HG02763 (cell line): ENCODE measurements around the gene RAB6B.

Experiments
- ATAC-seq: cut with Tn5 transposase; IDR thresholded peaks from one replicate; pipeline ENCODE4 v1.9.1; 2021; ENCODE audit warnings: mild to moderate bottlenecking, moderate library complexity; ENCODE audit not compliant: unreplicated experiment

The RAB6B gene

DNA sequence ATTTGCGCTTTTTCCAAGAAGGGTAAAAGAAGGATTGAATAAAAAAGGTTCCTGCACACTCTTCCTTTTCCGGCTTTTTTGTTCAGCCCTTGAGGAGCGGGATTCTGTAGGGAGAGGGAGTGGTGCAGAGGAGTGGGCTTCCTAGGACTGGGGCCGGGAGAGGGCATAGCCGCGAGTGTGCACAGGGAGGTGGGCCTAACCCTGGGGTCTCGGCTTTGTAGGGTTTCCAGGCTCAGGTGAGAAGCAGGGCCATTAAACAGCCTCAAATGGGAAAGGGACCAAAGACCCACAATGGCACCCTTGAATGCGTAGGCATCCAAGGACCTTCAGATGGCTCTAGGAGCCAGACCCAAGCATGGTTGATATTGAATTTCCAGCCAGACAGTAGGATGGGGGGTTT, 35.4 kb upstream of the RAB6B start:
- no peak for ATAC-seq

DNA sequence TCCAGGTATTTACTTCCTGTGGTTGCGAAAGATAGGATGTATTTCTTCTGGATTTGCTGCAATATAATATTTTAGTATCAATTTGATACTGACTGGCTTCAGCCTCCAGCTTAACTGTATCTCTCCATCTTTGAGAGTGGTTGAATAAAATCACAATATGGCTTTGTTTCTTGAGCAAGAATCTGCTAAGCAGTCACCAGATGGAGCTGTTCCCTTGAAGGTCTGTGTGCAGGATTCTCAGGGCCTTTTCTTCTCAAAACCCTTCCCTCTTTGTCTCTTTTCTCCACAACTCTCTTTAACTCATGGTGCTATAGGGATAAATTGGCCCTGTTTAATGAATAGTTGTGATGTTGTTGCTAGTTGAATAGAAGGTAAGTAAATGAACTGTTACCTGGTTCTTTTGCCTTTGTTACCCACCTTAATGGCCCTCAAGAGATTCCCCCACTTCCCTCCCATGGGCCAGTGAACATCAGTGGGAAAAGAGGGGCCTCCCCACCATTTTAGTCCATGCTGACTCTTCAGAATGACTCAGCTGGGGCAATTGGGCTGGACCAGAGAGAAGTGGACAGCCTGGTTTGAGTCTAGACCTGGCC, 34.8 kb upstream of the RAB6B start:
- ATAC-seq, result no peak

DNA sequence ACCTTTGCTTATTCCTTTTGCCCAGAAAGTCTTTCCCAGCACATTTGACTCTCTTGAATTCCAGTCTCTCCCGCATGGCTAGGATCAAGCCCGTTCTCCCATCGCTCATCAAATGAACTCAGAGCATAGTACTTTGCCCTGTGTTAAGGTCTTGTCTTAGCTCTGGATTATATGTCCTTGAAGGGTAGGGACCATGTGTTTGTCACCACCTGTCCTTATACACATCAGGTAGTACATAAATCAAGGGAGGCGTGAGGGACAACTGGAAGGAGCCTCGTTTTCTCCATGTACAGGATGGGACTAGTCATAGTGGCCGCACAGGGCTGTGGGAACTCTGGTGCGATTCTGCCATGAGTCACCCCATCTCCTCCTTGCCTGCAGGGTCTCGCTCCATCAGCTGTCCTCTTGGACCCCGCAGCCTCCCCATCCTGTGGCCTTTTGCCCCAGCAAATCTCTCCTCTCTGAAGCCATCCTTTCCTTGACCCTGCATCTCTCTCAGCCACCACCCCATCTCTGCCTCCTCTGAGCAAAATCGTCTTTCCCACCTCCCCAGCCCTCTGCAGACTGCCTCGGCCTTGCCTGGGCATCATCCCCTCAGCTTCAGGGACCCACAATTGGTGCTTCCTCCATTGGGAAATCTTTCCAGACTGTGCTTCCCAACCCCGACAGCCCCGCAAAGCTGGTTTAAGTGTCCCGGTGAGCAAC, 33.4 kb upstream of the RAB6B start:
- ATAC-seq, result no peak

DNA sequence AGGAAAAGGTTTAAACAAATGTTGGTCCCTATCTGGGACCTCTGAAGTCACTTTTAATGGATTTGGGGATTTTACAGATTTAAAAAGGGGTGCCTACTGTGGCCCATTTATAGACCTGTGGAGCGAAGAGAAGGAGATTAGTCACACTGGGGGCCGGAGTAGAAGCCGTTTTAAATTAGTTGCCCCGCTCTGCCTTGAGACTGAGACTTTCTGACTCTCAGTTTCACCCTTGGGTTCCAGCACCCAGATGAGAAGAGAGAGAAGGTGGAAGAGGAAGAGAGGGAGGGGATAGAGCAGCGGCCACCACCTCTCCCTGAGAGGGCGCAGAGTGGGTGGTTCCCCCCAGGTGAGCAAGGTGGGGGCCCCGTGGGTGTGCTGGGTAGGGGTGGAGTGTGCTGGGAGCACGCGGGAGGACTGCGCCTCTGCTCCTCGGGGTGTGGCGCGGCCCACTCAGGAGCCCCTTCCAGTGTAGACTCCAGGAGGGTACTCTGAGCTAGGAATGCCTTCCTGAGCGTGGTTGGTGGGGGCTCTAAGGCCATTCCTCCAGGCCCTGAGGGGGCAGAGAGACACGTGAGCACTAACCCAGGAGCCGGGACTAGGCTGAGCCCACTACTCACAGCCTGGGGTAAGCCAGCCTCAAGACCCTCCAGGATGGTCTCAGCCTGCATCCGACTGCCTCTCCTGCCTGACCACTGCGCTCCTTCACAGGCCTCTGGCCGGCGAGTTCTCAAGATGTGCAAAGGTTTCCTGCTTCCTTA, 32.6 kb upstream of the RAB6B start:
- ATAC-seq, result no peak

DNA sequence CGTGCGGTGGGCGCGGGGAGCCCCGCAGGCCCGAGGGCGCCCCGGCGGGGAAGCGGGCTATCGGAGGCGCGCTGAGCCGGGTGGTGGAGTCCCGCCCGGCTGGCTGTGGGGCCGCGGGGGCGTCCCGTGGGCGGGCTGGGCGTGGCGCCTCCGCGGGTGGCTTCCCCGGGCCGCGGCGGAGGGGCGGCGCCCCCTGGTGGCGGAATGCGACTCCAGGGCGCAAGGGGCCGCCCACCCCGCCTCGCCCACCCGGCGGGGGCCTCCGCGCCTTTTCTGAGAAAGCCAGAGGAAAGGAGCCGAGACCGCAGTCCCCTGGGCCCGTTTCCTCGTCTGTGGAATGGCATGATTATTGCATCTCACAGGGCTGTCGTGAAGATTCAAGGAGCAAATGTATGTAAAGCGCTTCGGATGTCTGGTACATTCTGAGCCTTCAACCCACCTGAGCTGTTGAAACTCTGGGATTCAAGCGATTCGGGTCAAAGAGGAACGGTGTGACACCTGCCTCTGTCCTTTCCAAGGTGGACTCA, 31.9 kb upstream of the RAB6B start:
- ATAC-seq, result peak; percentile 80

DNA sequence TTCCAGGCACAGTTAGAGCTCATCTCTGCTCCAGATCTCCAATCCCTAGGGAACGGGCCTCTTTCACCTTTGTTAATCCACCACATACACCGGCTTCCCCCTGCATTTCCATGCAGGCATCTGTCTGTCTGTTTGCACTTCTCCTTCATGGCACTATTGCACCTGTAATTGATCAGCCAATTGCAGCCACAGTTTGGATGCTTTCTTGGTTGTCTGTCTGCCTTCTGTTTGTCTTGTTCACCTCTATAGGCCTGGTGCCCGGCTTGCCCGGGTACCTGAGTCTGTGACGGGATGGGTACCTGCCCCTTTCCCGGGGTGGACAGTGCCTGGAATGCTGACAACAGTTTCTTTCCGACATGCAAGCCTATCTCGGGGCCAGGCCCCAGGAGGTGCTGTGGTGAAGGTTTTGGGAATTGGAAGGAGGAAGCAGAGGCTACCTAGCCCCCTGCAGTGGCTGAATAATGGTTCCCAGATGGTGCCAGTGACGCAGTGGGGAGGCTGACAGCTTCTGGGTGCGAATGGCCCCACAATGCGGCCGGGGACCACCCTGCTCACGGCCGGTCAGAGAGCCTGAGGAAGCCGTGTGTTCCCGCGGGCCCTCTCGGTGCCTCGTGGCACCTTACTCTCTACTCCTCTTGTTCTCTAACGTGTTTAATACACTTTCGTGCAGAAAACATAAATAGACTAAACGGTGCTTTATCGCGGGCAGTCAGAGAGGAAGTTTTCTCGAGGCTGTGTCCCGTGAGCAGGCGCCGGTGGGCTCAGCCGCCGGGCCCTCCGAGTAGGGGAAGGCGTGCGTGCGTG, 31.3 kb upstream of the RAB6B start:
- peak; percentile 4 for ATAC-seq

DNA sequence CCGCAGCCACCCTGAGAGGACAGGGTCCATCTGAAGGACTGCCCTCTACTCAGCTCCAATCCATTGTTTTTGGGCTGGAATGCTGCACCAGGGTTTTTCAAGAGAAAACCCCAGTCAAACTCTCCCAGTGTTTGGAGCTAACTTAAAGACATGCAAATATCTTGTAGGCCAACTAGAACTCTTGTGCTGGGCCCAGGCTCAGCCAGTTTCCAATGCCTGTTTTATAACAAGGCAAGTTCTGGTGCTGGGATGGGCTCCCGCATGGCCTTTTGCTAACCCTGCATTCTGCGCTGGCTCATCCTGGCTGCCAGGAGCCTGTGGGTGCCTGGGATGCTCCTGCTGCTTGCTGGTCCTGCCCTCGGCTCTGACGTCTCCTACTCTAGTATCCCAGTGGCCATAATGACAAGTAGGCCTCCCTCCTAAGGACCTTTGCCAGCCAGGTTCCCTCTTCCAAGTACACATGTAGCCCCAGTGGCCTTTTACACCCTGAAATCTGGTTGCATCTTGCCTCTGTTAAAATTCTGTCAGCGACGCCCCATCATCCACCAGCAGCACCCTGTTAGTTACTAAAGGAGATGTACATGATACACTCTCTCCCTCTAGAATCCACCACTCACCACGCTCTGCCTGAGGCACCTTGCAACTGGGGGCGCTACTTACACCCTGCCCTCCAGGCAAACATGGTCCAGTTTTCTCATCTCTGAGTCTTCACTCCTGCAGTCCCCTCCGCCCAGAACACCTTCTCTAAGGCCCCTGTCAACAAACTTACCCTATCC, 30.5 kb upstream of the RAB6B start:
- no peak for ATAC-seq

DNA sequence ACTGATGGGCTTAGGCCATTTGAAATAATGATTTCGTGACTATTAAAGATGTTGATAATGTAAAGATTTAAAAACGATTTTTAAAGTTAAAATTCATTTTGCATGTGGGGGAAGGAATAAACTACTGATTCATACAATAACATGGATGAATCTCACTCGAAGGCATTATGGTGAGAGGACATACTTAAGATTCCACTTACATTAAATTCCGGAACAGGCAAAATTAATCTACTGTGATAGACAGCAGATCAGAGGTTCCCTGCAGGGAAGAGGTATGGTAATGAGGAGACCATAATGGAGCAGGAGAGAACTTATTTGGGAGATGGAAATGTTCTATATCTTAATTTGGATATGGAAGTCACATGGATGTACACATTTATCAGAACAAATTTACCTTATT, 28.4 kb upstream of the RAB6B start:
- ATAC-seq, result no peak

DNA sequence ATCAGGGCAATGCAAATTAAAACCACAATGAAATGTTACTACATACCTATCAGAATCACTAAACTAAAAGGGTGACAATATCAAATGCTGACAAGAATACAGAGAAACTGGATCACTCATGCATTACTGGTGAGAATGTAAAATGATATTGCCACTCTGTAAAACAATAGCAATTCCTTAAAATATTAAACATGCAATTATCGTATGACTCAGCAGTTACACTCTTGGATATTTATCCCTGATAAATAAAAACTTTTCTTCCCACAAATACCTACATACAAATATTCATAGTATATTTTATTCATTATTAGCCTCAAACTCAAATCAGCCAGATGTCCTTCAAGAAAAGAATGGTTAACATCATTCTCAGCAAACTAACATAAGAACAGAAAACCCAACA, 25.9 kb upstream of the RAB6B start:
- no peak for ATAC-seq

DNA sequence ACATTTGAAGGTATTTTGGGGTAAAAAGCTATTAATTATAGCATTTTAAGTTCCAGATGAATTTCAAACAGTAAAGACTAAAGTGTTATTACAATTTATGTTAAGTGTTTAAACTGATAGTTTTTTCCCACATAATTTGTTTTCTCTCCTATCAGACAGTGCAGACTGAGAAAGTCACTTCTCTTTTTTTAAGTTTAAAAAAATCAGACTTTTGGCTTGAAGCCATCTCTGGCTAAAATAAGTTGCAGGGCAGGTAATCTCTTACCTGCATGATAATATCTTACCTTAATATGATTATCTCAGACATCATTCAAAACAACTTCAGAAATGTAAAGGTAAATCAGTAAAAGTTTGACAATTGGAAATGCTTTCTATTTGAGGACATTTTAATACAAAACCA, 21.5 kb upstream of the RAB6B start:
- no peak for ATAC-seq

DNA sequence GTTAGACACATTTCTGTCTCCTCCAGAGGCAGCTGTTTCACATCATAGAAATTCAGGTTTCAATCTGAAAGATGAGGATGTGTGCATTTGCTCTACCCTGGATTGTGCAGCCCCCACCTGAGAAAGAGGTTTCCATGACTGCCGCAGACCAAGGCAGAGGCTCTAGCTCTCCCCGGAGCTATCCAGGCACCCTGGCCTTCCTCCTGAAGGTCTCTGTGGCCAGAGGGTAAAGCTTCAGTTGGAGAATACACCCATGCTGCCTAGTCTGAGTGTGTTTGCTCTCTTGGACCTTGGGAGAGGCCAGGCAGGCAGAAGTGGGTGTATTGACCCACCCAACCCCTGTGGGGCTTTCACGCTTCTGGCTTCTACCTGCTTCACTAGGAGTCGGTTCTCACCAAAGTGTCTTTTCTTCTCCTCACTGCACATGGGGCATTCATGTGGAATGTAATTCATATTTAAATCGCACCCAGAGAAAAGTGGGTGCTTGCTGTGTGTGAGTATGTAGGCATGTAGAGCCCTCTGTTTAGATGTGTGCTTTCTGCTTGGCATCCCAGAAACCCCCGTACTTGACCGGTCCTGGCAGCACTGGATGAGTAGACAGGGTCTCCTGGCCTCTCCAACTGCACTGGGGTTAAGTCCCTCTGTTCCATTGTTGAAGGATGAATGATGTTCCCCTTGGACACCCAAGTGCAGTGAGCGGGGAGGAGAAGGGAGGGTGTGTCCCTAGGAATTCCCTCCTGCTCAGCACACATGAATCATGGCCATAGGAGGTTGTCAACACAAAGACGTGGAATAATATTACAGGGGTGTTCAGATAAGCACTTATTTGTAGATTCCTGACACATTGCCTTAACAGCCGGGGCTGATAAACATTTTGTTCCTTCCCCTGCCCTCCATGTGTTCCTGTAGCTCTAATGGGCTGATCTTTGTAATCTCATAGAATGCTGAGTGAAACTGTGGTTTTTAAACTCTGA, 20.3 kb upstream of the RAB6B start:
- ATAC-seq, result no peak

DNA sequence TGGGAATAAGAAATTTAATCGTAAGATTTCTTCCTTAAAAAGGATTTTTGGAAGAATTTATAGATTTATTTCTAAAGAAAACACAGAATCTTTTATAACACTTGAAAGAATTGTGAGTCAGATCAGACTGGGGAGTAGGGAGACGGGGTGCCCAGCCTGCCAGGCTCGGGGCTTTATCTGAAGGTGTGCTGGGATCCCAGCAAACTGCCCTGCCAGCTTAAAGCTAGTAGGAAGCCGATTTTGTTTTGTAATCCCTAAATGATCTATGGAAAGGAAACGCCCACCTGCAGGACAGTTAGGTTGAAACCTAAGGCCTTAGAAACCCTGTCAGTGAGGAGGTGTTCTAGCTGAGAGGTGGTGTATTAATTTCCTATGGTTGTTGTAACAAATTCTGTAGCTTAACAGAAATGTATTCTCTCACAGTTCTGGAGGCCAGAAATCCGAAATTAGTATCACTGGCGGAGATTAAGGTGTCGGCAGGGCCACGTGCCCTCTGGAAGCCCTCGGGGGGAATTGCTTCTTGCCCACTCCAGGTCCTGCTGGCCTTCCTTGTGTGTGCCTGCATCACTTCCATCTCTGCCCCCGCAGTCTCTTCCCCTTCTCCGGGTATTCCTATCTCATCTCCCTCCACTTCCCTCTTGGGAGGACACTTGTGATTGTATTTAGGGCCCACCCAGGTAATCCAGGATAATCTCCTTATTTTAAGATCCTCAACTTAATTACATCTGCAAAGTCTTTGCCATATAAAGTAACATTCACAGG, 19.3 kb upstream of the RAB6B start:
- no peak for ATAC-seq

DNA sequence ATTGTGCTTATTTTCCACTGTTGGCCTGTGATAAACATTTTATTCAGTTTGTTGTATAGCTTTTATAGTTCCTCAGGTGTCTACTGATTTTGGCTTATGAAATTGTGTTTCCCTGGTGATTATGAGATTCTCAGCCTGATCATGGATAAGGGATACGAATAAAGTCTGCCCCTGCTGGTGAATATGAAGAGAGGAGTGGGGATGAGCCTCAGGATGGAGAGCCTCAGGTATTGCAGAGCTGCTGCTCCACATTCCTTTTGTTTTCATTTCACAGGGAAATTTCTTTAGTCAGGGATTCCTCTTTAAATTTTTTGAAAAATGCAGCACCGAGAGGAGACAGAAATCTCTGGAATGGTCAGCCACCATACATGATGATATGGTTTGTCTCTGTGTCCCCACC, 14.7 kb upstream of the RAB6B start:
- ATAC-seq, result no peak

DNA sequence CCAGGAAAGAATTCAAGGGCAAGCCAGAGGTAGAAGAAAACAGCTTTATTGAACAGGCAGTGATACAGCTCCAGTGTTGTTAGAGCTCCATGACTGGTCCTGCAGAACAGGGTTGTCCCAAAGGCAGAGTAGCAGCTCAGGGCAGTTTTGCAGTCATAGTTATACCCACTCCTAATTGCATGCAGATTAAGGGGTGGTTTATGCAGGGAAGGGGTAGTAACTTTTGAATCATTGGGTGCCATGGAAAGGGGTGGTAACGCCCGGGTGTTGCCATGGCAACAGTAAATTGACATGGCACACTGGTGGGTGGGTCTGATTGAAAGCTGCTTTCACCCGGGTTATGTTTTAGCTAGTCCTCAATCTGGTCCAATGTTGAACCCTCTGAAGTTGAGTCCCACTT, 9.7 kb upstream of the RAB6B start:
- ATAC-seq, result no peak

DNA sequence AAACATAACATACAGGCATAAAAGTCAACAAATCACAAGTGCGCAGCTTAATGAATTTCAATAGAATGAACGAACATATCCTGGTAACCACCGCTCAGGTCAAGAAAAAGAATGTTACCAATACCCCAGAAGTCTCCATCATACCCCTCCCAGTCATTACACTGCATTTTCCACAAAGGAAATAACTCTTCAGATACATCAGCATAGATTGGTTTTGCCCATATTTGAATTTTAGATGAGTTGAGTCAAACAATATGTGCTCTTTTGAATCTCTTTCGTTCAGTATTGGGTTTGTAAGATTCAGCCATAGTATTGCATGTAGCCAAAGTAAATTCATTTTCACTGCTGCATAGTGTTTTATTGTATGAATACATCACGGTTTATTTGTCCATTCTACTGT, 6.2 kb upstream of the RAB6B start:
- no peak for ATAC-seq

DNA sequence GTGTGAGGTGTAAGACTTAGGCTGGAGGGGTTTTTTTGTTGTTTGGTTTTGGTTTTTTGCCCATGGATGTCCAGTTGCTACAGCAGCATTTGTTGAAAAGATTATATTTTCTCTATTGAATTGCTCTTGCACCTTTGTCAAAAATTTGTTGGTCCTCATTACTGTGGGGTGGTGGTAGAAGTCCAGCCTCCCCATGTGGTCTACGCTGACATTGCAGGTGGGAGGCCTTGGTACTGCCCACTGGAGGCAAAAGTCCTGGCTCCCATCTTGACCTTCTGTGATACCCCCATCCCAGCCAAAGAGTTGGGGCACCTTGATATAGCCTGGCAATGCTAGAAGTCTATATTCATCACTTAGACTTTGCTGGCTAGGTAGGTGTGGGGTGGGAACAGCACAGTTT, 5.4 kb upstream of the RAB6B start:
- ATAC-seq, result no peak

DNA sequence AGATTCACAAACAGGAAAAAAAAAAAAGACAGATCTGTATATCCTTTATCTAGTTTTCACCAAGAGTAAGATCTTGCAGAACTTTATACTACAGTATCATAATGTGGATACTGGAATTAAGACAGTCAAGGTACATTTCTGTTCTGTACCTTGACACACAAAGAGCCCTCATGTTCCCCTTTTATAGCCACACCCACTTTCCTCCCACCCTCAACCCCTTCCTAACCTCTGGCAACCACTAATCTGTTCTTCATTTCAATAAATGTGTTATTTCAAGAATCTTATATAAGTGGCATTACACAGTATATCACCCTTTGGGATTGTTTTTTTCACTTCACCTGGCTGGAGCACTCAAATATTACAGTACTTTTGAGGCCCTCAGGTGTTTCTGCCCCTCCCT, 3.6 kb upstream of the RAB6B start:
- no peak for ATAC-seq

DNA sequence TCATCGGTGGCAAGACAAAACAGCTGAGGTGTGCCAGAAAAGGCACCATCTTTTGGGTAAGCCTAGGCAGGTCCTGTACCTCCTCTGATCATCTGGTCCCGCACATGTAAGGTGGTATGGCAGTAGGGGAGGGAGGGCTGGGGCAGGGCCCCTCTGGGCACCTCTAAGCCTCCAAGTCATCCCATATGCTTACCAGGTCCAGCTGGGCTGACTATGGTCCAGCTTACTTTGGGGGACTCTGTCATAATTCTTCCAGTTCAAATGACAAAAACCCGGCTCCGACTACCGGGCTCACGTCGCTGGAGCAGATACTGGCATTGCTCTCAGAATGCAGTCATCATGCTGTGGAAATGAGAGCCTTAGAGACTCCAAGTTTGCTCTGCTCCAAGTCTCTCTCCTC, 1.9 kb upstream of the RAB6B start:
- ATAC-seq, result no peak
